Measurements from ENCODE around the gene HPX.

DNA sequence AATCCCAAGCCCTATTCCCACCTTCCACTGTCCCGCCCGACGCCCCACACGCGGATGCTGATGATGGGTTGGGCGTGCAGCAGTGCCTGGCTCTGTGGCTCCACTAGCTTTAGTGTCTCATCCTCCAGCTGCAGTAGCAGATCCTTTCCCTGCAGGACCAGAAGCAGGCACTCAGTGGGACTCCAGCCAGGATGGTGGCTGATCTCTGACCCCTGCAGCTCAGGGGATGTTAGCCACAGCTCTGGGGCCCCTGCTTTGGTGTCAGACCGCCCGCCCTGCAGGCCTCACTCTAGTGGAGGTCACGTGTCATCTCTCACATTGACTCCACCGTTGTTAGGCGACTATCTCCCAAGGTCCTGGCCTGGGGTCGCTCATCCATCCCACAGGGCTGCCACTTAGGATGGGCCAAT, 38.7 kb downstream of the HPX start:
- no peak for TF ChIP-seq POLR2AphosphoS5 (IDR thresholded peaks at IDR 0.05; ENCODE audit: borderline replicate concordance, low read depth, low read length)
- no peak for TF ChIP-seq EZH2 (IDR thresholded peaks at IDR 0.05)
- TF ChIP-seq FOXP2 (optimal IDR thresholded peaks at IDR 0.05; ENCODE audit: control extremely low read depth, extremely low read length, insufficient read depth) = no peak

Measured in SK-N-MC (cell line).